Stimulated activated CD4-positive, alpha-beta T cell treated with anti-CD3 and anti-CD28 coated beads, Interleukin-4, amount 100 ng/mL, for 1 hour (primary cell): Measurements from ENCODE around the gene CYYR1.

Experiments used
- DNase-seq: peaks from one replicate; pipeline ENCODE4 v3.0.0-alpha.2; 2020

Gene CYYR1

DNA sequence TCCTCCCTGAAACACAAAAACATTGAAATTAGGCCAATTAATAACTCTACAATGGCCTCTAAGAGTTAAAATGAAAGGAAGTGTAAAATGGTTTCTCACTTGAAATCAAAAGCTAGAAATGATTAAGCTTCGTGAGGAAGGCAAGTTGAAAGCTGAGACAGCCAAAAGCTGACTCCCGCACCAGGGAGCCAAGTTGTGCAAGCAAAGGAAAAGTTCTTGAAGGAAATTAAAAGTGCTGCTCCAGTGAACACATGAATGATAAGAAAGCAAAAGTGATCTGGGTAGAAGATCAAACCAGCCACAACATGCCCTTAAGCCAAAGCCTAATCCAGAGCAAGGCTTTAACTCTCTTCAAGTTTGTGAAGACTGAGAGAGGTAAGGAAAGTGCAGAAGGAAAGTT lies 22.8 kb downstream of the CYYR1 start:
- no peak for DNase-seq

DNA sequence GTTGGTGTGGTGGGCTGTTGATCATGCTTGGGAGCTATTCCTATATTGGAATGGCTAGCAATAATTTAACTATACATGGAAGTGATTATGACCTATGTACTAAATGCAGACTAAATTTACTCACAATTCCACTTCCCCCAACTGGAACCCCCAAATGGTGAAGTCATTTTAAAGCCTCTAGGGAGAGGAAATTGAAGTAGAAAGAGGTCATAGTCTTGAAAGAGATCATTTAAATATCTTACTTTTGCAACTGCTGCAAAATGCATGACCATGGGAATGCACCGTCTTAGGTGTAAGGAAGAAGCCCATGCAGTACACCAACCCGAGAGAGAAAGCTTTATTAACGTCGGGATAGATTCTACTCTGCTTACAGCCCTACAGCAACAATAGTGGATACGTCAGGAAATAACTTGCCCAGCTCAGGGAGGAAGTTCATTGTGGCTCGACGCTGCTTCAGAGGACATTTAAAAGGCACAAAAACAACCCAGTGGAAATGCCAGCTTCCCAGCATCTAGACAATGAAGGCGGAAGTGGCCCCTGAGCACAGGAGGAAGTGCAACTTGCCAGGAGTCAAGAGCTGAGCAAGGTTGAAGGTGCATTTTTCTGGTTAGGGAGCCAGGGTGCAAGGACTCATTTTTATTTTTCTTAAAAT lies 26.5 kb downstream of the CYYR1 start:
- no peak for DNase-seq

DNA sequence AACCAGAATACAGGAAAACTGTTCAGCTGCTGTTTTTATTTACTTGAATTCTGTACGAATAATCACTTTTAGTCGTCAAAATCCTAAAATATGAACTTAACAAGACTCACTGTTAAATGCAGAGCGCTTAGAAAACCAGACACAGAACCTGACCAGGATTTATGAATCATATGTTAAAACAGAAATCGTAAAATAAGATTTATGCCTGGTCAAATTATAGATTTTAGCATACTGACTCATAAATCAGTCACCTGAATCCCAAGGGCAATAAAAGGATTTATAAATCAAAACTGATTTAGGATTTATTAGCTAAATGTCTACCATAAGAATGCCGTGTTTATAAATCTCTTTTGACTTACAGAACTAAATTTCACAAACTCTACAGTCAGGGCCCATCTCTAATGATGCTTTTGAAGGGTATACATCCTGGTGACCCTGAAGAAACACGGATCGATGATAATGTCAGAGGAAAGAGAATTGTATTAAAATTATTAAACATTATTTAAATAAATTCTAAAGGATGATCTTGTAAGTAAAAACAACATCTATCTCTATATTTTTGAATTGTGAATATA lies 28.8 kb downstream of the CYYR1 start:
- DNase-seq: no peak

DNA sequence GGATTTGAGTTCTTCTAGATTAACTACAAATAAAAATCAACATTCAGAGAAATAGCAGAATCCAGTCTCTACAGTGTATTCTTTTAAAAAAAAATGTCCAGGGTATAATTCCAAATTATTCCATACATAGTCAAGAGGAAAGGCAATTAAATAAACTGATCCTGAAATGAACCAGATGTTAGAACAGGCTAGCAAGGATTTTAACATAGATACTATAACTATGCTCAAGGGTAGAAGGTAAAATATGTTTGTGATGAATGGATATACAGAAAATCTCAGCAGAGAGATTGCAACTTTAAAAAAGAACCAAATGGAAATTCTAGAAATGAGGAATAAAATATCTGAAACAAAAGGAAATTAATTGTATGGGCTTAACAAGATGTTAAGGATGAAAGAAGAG lies 32.4 kb downstream of the CYYR1 start:
- DNase-seq: no peak

DNA sequence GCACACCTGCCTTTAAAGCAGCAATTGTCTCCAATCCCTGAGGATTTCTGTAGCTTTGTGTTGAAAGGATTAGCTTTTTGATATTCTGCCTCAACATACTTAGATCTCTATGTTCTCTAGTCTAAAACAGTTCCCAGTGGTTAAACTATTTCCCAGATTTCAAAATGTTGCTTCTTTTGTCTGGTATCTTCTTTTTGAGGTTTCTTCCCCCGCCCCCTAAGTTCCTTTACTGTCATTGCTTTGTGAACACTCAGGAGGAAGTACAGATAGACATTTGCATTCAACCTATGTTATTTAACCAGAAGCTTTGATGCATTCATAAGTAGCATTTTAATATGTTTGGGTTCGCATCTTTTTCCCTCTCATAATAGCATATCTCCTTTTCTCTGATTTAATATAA lies 33.5 kb downstream of the CYYR1 start:
- no peak for DNase-seq

DNA sequence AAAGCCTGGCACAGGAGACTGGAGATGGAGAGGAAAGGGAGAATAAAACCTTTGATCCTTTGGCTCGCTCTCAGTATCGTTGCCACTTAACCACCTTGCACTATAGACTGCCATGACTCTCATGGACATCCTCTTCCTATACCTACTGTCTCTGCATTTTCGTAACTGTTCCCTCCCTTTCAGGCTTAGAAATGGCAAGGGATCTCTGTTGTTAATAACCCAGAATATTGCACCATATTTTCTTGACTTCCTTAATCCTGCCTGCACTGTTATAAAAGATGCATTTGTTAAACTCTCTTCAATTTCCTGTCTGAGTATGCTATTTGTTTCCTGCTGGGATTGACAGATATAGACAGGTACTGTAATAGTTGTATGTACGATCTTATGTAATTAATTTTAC lies 38.6 kb downstream of the CYYR1 start:
- DNase-seq: no peak

DNA sequence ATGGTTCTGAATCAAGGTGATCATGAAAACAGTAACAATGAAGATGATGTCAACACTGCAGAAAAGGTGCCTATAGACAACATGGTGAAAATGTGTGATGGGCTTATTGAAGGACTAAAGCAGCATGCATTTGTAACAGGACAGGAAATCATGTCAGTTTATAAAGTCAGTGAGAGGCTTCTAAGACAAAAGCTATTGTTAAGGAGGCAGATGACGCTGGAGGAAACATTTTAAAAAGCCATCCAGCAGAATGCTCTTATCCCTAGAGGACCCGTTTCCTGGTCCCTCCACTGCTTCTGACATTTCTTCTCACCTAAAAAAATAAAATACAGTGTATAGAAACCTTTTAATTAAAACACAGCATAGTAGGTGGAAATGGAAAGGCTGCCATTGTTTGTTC lies 40.9 kb downstream of the CYYR1 start:
- no peak for DNase-seq

DNA sequence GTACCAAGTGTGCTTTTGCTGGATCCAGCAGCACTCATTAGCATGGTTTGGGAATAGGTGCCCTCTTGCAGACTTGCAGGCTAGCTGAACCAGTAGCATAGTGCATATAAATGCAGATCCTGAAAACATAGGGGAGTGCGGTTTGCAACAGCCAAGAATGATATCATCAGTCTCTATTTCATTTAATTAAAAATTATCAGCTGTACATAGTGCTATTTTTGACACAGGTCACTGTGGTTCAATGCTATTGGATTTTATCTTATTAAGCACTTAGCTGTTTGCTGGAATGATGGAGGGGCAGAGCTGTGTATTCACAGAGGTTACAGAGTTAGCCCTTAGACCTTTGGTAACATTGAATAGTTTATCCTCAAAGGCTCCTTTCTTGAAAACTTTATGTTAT lies 43.6 kb downstream of the CYYR1 start:
- DNase-seq: no peak

DNA sequence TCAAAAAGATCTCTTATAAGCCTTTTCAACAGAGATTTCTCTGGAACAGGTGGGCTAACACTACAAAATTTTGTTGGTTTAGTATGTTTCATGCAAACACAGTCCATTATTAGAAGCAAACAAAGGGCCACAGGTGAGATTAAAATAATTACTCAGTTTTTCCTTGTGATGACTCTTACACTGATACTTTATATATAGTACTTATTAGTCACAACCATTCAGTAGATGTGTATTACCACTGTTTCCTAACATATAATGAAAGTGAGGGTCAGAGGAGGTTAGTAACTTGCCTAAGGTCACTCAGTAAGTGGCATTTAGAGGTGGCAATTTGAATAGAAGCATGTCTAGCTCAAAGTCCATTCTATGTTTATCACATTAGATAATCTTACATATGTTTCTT lies 44.2 kb downstream of the CYYR1 start:
- DNase-seq: no peak

DNA sequence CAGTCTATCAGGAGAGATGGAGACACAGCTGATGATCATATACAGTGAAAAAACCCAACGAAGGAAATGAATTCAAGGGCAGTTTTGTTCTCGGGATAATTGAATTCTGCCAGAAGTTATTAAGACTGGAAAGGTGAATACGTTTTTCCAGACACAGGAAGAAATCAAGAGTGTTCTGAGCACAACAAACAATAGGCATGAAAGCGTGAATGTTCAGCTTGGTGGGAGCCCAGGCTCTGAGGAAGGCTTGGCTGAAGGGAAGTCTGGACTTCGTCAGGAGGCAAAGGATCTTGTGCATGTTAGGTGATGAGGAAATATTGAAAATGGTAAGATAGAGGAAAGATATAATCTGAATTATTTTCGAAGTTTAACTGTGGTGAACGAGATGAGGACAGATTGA lies 50.4 kb downstream of the CYYR1 start:
- no peak for DNase-seq

DNA sequence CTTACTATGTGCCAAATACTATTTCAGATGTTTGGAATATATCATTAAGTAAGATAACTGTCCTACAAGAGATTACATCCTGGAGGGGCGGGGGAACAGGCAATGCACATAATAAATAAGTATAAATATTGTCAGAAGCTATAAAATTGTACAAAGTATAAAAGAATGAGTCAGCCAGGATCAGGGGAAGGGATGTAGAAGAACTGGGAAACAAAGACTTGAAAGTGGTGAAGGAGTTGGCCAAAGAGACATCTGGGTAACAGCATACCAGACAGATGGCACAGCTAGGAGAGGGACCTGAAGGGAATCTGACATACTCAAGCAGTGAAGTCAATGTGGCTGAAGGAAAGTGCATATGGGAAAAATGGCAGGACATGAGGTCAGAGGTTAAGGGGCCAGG lies 53.9 kb downstream of the CYYR1 start:
- no peak for DNase-seq

DNA sequence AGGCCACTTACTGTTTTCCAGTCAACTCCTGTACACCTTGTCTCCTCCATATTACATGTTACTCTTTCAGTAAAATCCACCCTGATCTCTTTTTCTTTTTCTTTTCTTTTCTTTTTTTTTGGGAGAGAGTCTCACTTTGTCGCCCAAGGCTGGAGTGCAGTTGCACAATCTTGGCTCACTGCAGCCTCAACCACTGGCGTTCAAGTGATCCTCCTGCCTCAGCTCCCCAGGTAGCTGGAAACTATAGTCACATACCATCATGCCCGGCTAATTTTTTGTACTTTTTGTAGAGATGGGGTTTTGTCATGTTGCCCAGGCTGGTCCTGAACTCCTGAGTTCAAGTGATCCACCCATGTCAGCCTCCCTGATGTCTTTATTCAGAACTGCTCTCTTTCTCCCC lies 57.8 kb downstream of the CYYR1 start:
- DNase-seq: no peak

DNA sequence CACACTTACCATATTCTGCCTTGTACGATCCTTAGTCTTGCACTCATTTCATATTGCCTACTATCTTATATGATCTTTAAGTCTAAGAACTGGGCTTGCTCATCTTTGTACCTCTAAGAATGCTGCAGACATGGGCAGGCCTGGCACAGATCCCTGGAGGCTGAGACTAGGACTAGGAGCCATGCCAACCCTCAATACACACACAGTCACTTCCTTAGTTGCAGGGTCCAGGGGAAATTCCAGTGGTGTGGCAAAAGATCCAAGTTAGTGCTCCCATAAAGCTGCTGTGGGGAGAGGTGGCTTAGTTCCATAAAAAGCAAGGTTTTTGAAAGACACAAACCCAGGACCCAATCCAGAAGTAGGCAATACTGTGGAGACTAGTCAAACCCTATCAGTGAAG lies 59.9 kb downstream of the CYYR1 start:
- no peak for DNase-seq

DNA sequence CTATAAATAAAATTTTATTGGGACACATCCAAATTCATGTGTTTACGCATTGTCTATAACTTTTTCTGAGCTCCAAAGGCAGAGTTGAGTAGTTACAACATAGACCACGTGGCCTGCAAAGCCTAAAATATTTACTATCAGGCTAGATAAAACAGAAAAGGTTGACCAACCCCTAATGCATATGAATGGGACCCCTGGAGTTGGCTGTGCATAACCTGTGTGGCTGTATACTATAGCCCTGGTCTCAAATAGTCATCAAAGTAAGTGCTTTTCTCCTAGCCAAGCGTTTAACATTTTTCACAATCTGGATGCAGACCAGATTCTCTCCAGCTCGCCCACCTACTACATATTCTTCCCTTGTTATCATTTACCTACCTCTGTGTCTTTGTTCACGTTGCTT lies 60.4 kb downstream of the CYYR1 start:
- DNase-seq: no peak

DNA sequence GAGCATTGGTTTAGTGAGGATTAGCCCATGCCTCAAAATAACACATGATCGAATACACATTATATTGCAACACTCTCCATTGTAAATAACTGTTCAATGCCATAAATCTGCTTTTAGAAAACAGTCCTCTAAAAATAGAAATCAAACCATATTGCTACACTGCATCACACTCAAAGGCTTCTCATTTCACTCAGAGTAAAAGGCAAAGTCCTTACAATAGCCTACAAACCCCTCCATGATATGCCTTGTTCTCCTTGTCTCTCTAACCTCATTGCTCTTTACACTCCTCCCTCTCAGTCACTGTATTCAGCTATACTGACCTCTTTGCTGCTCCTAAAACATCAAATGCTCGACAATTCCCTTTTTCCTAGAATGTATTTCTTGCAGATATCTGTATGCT lies 64.2 kb downstream of the CYYR1 start:
- DNase-seq: no peak

DNA sequence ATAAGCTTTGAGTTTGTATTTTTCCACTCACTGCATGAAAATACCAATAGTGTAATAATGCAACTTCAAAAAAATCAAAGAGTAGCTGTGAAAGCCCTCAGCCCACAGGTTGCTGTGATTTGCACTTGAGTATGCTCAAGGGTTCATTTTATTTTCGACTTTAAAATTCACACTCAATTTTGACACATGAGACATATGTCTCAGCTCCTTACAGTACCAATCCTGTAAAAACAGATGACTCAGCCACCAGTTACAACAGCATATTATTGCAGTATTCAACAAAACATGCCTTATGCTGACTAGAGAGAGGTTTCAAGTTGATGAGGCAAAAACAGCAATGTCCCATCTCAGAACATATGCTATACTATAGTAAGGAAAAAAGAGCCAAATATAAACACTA lies 66.1 kb downstream of the CYYR1 start:
- no peak for DNase-seq

DNA sequence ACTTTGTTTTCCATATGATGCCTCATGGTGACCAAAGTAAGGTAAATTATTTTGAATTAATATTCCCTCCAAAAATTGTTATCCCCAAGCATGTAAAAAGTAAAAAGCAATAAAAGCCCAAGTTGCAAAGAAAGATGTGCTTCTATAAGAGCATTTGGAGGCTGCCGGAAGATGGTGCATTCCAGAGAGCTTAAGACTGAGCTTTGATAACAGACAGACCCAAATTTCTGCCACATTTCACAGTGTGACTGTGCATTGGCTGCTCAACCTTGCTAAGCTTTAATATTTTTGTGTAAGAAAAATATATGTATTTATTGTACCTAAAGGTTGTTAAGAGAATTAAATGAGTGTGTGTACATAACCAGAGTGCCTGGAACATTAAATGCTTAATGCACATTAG lies 67.9 kb downstream of the CYYR1 start:
- DNase-seq: no peak

DNA sequence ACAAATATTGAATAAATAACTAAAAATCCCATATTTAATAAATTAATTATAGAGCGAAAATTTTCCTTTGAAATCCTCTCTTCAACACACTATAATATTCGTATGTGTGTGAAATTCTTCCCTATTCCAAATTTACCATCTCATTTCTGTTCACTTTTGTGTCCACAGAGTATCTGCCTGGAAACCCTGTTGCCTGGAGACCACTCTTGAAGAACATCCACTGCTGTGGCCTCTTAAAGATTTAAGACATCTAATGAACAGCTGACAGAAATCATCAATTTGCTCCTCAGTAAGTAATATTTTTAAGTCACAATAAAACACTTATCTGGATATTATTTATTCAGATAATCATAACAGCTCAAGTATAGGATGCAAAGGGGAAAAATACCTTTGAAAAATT lies 69.7 kb downstream of the CYYR1 start:
- no peak for DNase-seq

DNA sequence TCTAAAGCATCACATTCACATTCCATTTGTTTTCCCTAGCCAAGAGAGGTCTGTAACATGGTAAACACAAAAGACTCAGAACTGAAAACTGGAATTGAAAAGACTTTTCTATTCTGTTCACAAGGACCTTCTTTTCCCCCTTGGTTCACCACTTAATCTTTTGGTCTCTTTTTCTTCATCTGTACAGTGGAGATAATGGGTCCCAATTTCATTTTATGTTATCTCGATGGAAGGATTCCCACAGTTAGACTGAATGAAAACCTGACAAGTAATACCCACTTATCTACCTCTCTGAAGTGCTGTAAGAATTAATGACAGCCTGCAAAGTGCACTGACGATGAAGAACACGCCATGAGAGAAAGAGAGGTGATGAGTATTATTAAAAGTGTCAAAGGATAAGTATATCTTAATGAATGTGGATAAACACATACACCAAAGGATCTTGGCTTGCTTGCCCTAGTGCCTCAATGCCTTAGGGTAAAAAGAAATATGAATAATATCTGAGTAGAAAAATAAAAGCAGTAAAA lies 71.5 kb downstream of the CYYR1 start:
- DNase-seq: no peak

DNA sequence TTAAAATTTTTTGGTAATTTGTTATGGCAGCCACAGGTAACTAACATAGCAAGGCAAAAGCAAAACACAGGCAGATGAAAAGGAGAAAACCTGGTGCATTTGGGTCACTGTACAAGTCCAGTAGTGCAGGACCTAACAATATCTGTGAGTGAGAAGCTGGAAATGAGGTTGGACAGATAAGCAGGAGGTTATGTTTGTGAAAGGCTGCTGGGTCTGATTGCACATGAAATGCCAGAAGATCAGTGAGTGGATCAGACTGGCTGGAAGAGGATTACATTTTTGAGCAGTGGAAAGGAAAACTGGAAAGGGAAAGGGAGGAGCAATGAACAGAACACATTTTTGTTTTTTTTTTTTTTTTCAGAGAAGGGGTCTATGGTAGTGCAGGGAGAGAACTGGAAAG lies 73.6 kb downstream of the CYYR1 start:
- no peak for DNase-seq

DNA sequence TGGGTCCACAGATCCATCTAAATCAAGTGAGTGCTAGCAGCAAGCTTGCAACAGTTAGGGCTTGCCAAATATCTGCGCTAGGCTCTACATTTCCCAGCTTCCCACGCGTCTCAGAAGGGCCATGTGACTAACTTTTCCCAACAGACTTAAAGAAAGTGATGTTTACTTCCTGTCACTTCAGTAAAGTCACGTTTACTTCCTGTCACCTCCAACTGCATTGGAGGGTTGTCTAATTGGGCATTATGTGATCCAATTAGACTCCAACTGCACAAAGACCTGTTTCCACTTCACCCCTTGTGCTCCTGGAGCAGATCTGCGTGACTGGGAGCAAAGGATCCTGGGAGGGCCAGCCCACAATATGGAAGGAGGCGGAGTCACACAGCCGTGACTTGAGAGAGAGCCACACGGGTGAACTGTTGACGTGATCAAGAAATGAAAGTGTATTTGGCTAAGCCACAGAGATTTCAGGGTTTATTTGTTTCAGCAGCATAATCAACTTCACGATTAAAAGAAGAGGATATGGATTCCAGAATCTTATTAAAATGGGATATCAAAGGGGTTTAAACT lies 77.7 kb downstream of the CYYR1 start:
- DNase-seq: no peak

DNA sequence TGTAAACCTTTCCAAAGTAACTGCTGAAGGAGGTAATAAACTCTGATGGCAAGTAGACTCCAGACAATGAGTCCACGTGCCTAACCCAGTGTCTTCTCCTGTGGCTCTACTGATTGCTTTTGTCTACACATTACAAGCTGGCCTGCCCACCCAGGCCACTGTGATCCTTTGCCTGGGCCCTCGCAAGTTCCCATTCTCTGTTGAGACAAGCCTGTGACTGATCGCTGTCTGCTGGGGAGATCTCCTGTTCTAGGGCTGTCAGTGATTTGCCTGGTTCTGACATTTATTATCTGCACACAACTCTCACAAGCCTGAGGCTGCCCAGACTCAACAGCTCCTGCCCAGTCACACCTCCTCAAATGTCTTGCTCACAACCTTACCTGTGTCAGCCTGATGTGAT lies 81.4 kb downstream of the CYYR1 start:
- DNase-seq: no peak

DNA sequence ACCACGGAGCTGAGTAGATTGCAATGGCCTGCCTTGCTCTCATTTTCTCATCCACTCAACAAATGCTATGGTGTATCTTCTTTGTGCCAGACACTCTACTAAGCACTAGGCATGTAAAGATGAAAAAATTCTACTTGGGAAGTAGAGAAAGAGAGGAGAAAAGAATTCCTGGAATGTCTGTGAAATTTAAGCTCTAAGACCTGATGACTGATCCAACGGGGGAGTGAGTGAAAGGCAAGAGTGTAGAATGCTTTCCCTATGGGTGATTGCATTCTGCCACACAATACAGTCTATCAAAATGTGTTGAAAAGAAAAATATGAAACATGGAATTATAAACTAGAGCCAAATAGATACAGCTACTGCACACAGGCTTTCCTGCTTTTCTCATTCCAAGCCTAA lies 82.3 kb downstream of the CYYR1 start:
- no peak for DNase-seq

DNA sequence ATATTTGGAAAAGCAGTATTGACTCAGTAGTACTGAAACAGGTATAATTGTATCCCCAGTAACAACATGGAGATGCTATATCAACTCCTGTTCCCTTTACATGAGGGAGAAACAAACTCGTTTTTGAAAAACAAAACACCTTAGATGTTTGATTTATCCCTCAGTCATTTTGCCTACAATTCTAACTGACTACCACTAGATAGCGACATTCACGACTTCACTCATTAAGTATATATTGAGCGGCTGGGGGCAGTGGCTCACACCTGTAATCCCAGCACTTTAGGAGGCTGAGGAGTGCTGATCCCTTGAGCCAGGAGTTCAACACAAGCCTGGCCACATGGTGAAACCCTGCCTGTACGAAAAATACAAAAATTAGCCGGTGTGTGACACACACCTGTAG lies 83.3 kb downstream of the CYYR1 start:
- DNase-seq: no peak

DNA sequence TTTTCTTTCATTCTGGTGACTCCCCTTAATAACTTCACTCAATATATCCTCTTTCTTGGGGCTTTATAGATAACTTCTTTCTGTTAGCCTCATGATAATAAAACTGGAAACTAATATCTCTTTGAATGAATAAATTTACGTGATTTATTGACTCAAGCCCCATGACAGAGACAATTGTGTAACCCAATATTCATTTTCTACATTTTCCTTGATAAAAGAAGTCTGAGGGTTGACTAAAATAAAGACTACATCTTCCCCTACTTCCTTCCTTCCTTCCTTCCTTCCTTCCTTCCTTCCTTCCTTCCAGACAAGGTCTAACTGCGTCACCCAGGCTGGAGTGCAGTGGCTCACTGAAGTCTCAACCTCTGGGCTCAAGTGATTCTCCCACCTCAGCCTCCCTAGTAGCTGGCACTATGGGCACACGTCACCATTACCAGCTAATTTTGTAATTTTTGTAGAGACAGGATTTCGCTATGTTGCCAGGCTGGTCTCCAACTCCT lies 85.1 kb downstream of the CYYR1 start:
- no peak for DNase-seq
